Stomach (tissue), 9 donors: Measurements from ENCODE around the gene ANKRD44. TPM values are rescaled to one million over a fixed set of nuclear protein-coding genes. Genes with fewer than 3 reads are reported as not detected.

Experiments used
- DNase-seq, 2 donors: peaks; one replicate each; pipeline versions ENCODE4 v3.0.0 to v3.0.0-alpha.2; 2013 to 2019
- H3K27ac ChIP-seq, 5 donors: fragments of 200-600 bp in 4 of 5; sonication (generic) in 4 of 5; one replicate each; pipeline ENCODE4 v1.5.1; 2013 to 2019; ENCODE audit warnings: mild to moderate bottlenecking in 1 of 5, moderate library complexity in 1 of 5
- H3K27me3 ChIP-seq, 3 donors: fragments of 200-600 bp; sonication (generic); one replicate each; pipeline ENCODE4 v1.5.1; 2017 to 2019; ENCODE audit warnings: mixed run types in 1 of 3
- H3K36me3 ChIP-seq, 4 donors: fragments of 200-600 bp; sonication (generic); 1 replicate in 3 of 4; 2 replicates in 1 of 4; pipeline ENCODE4 v1.5.1; 2016 to 2019
- H3K4me1 ChIP-seq, 4 donors: fragments of 200-600 bp; sonication (generic); one replicate each; pipeline ENCODE4 v1.5.1; 2016 to 2019
- H3K4me3 ChIP-seq, 4 donors: fragments of 200-600 bp; sonication (generic) in 3 of 4; one replicate each; pipeline ENCODE4 v1.5.1; 2016 to 2019; ENCODE audit warnings: mild to moderate bottlenecking in 1 of 4
- H3K9me3 ChIP-seq, 4 donors: fragments of 200-600 bp; sonication (generic); one replicate each; pipeline ENCODE4 v1.5.1; 2016 to 2019
- CTCF ChIP-seq, 7 experiments: fragments of 450-650 bp in 4 of 7; fragments of 200-600 bp in 3 of 7; sonication (generic) in 3 of 7; IDR thresholded peaks; one replicate each; pipeline ENCODE4 v1.5.1; 2016 to 2019; ENCODE audit warnings: antibody characterized with exemption in 7 of 7, control low read depth in 2 of 7, mild to moderate bottlenecking in 1 of 7
- EP300 ChIP-seq: sonication (generic); formaldehyde crosslinking; IDR thresholded peaks from one replicate; pipeline ENCODE4 v1.6.1; 2017; ENCODE audit warnings: antibody characterized with exemption
- POLR2A ChIP-seq, 4 donors: fragments of 450-650 bp; IDR thresholded peaks; one replicate each; pipeline ENCODE4 v1.6.1; 2016; ENCODE audit warnings: antibody characterized with exemption in 4 of 4, control low read depth in 2 of 4, mild to moderate bottlenecking in 1 of 4, moderate library complexity in 1 of 4
- POLR2AphosphoS5 ChIP-seq, 3 donors: sonication (generic); formaldehyde crosslinking; IDR thresholded peaks; one replicate each; pipeline ENCODE4 v1.6.1; 2016; ENCODE audit warnings: antibody characterized with exemption in 3 of 3
- WGBS, 5 donors: extraction: QIAGEN DNeasy Blood & Tissue Kit in 3 of 5; methylation state at CpG; one replicate each; pipeline versions ENCODE4 v1.1.5 to v1.1.7; 2013 to 2018; 5-methylcytosine and 5-hydroxymethylcytosine counted together
- intact Hi-C: fragments of 100-400 bp; cut with DNase I; formaldehyde crosslinking; loops from one replicate; pipeline ENCODE4 v1.15.1; 2023; ENCODE audit warnings: low total_unique reads
- polyA plus RNA-seq, 3 donors: library from polyadenylated mRNA; stranded (reverse); fragments of 200-250 nt; gene quantifications; one replicate each; pipeline ENCODE4 v1.2.3, GENCODE V29; 2013
- total RNA-seq, 5 donors: library from RNA; depleted of rRNA; stranded (reverse); fragments of >200 nt; gene quantifications; one replicate each; pipeline versions ENCODE4 v1.1.0 to v1.2.3, GENCODE V29; 2014 to 2016
- donor health status: healthy with polysubstance abuse.
- donor health status: Bipolar disorder and iron deficiency.
- donor health status: healthy.

ANKRD44 gene
- total and polyA plus RNA-seq, 8 donors: 1.2 to 58.4 (median 7.0) TPM

GRCh38 chr2:197157879-197158537 lies 152.6 kb downstream of the ANKRD44 start:
- TF ChIP-seq POLR2A (IDR thresholded peaks at IDR 0.05): no peak
- TF ChIP-seq POLR2AphosphoS5 (IDR thresholded peaks at IDR 0.05): no peak
- no peak for TF ChIP-seq EP300
- TF ChIP-seq CTCF (IDR thresholded peaks at IDR 0.05): no peak
- Histone ChIP-seq H3K27ac (no peak overlapping the region), H3K36me3 (no peaks in the 10 kb centered on the region), H3K9me3 (no peaks in the 10 kb centered on the region), H3K4me1 (peaks cover 4 to 29% (median 13%) of the 10 kb centered on the region in 4 donors), H3K27me3 (no peaks in the 10 kb centered on the region), H3K4me3 (no peak overlapping the region)
- no peak for DNase-seq
- 68 to 79% (median 71%) methylated on average over 9 of the region's 9 CpGs for WGBS, 5 donors
- intact Hi-C loops: no loop called here

GRCh38 chr2:197156771-197157170 lies 153.8 kb downstream of the ANKRD44 start:
- Histone ChIP-seq H3K27me3 (no peaks in the 10 kb centered on the region), H3K9me3 (no peaks in the 10 kb centered on the region), H3K36me3 (no peaks in the 10 kb centered on the region), H3K27ac (no peak overlapping the region), H3K4me1 (peaks cover 4 to 41% (median 16%) of the 10 kb centered on the region in 4 donors), H3K4me3 (no peak overlapping the region)
- intact Hi-C loops: no loop called here
- no peak for TF ChIP-seq POLR2AphosphoS5 (IDR thresholded peaks at IDR 0.05)
- no peak for TF ChIP-seq POLR2A (IDR thresholded peaks at IDR 0.05)
- TF ChIP-seq EP300: no peak
- TF ChIP-seq CTCF (IDR thresholded peaks at IDR 0.05): no peak
- no peak for DNase-seq
- WGBS, 5 donors: 77 to 81% (median 79%) methylated on average over 6 of the region's 6 CpGs

GRCh38 chr2:197152451-197153228 lies 157.9 kb downstream of the ANKRD44 start:
- Histone ChIP-seq H3K4me3 (no peak overlapping the region), H3K27ac (peak overlapping the region in 2 of 5 donors; percentile 24 to 54), H3K9me3 (no peaks in the 10 kb centered on the region), H3K36me3 (no peaks in the 10 kb centered on the region), H3K27me3 (no peaks in the 10 kb centered on the region), H3K4me1 (peaks cover 0 to 20% (median 5%) of the 10 kb centered on the region in 4 donors)
- 67 to 82% (median 77%) methylated on average over 7 of the region's 7 CpGs for WGBS, 5 donors
- no peak for DNase-seq
- TF ChIP-seq POLR2AphosphoS5 (IDR thresholded peaks at IDR 0.05) (no peak), POLR2A (IDR thresholded peaks at IDR 0.05) (no peak), CTCF (IDR thresholded peaks at IDR 0.05) (no peak), EP300 (no peak)
- intact Hi-C loops: no loop called here

- Histone ChIP-seq H3K27ac (no peak overlapping the region), H3K36me3 (no peaks in the 10 kb centered on the region), H3K27me3 (no peaks in the 10 kb centered on the region), H3K9me3 (no peaks in the 10 kb centered on the region), H3K4me3 (no peak overlapping the region), H3K4me1 (peaks cover 0 to 34% (median 11%) of the 10 kb centered on the region in 4 donors)
- no peak for DNase-seq
- intact Hi-C loops: no loop called here
- TF ChIP-seq POLR2AphosphoS5 (IDR thresholded peaks at IDR 0.05) (no peak), EP300 (no peak), CTCF (IDR thresholded peaks at IDR 0.05) (no peak), POLR2A (IDR thresholded peaks at IDR 0.05) (no peak)
- 89 to 96% (median 95%) methylated on average over 4 of the region's 4 CpGs for WGBS, 5 donors
These were observed 161.0 kb downstream of the ANKRD44 start for GRCh38 chr2:197149546-197149945.
